A673 (cell line): ENCODE results near the gene FAM114A1. TPM values are rescaled to one million over a fixed set of nuclear protein-coding genes. Genes with fewer than 3 reads are reported as not detected.

Experiments used
- BruUV-seq: library from RNA; stranded (reverse); fragments of 400-500 nt; replicated peaks from 2 replicates; lab custom pipeline; 2021; lab: Mats Ljungman, UMichigan
- CTCF ChIA-PET: fragments of 300-600 bp; sonication (Branson Sonifier 250); formaldehyde crosslinking; loops from one replicate; lab custom pipeline; 2022; ENCODE audit warnings: antibody characterized with exemption; lab: Charles Lee
- POLR2A ChIA-PET: fragments of 300-600 bp; sonication (Branson Sonifier 250); formaldehyde crosslinking; loops from one replicate; lab custom pipeline; 2022; ENCODE audit warnings: antibody characterized with exemption; ENCODE audit not compliant: low non-redundant PET; lab: Charles Lee
- DNase-seq: peaks from one replicate; pipeline ENCODE4 v3.0.0-alpha.2; 2015; ENCODE audit warnings: low spot score
- H3K27ac ChIP-seq: fragments of 200-600 bp; sonication (generic); 2 replicates; pipeline ENCODE4 v1.5.1; 2016; ENCODE audit warnings: mixed run types, low read depth, mild to moderate bottlenecking, mixed read lengths, antibody characterized with exemption, low read length; ENCODE audit not compliant: poor library complexity, severe bottlenecking
- H3K27me3 ChIP-seq: fragments of 200-600 bp; sonication (generic); replicated peaks from 2 replicates; pipeline ENCODE4 v1.6.1; 2017; ENCODE audit warnings: mixed run types, low read depth, mild to moderate bottlenecking, mixed read lengths, antibody characterized with exemption, low read length; ENCODE audit not compliant: insufficient read depth, poor library complexity
- H3K36me3 ChIP-seq: fragments of 200-600 bp; sonication (generic); 2 replicates; pipeline ENCODE4 v1.6.1; 2016; ENCODE audit warnings: mixed run types, mild to moderate bottlenecking, mixed read lengths, antibody characterized with exemption, low read length; ENCODE audit not compliant: insufficient read depth, poor library complexity, severe bottlenecking
- H3K4me1 ChIP-seq: fragments of 200-600 bp; sonication (generic); 2 replicates; pipeline ENCODE4 v1.6.1; 2017; ENCODE audit warnings: mixed run types, mild to moderate bottlenecking, mixed read lengths, antibody characterized with exemption, low read length; ENCODE audit not compliant: insufficient read depth, poor library complexity, severe bottlenecking
- H3K4me3 ChIP-seq: fragments of 200-600 bp; sonication (generic); 2 replicates; pipeline ENCODE4 v1.5.1; 2016; ENCODE audit warnings: low read depth, mixed run types, mild to moderate bottlenecking, mixed read lengths, low read length; ENCODE audit not compliant: poor library complexity, severe bottlenecking
- H3K9me3 ChIP-seq: fragments of 200-600 bp; sonication (generic); 2 replicates; pipeline ENCODE4 v1.6.1; 2016; ENCODE audit warnings: mixed run types, low read depth, mild to moderate bottlenecking, mixed read lengths, antibody characterized with exemption, low read length; ENCODE audit not compliant: poor library complexity, severe bottlenecking
- CTCF ChIP-seq: fragments of 300-800, 200-600 bp; sonication (generic); conservative IDR thresholded peaks from 2 replicates; pipeline ENCODE4 v1.5.1; 2017; ENCODE audit warnings: low read depth, mild to moderate bottlenecking, antibody characterized with exemption, low read length, moderate library complexity, mixed read lengths
- EZH2 ChIP-seq: fragments of 200-600 bp; sonication (generic); IDR thresholded peaks from 2 replicates; pipeline ENCODE4 v1.6.1; 2017; ENCODE audit warnings: borderline replicate concordance, low read depth, mild to moderate bottlenecking, mixed read lengths, antibody characterized with exemption, low read length; ENCODE audit not compliant: poor library complexity, severe bottlenecking
- intact Hi-C: fragments of 100-400 bp; cut with micrococcal nuclease; formaldehyde crosslinking; loops from one replicate; pipeline ENCODE4 v1.10.0; 2022; ENCODE audit not compliant: unreplicated experiment
- total RNA-seq: library from RNA; stranded (reverse); gene quantifications from 2 replicates; pipeline ENCODE4 v1.2.3, GENCODE V29; 2021

The FAM114A1 gene
- total RNA-seq, 1 experiment from 2014 or later, result 4.2 TPM

- Histone ChIP-seq H3K36me3 (no peaks in the 10 kb centered on the region), H3K27ac (no peak overlapping the region), H3K4me1 (no peaks in the 10 kb centered on the region), H3K27me3 (no peaks in the 10 kb centered on the region), H3K4me3 (no peak overlapping the region), H3K9me3 (no peaks in the 10 kb centered on the region)
- intact Hi-C loops, result no loop called here
- BruUV-seq, result no TSS peak
- ChIA-PET CTCF (no interaction called here), POLR2A (no interaction called here)
- TF ChIP-seq CTCF, result no peak
- TF ChIP-seq EZH2, result no peak
- DNase-seq, result no peak
These were observed 43.8 kb upstream of the FAM114A1 start for GRCh38 chr4:38823766-38824165.

- ChIA-PET POLR2A (no interaction called here), CTCF (no interaction called here)
- H3K9me3 ChIP-seq, result no peaks in the 10 kb centered on the region
- H3K27ac ChIP-seq, result no peak overlapping the region
- no peak overlapping the region for H3K4me3 ChIP-seq
- intact Hi-C loops, result no loop called here
- no peaks in the 10 kb centered on the region for H3K36me3 ChIP-seq
- no peaks in the 10 kb centered on the region for H3K27me3 ChIP-seq
- TF ChIP-seq CTCF (no peak), EZH2 (no peak)
- no TSS peak for BruUV-seq
- DNase-seq, result no peak
- no peaks in the 10 kb centered on the region for H3K4me1 ChIP-seq
These were observed 38.4 kb upstream of the FAM114A1 start for GRCh38 chr4:38829237-38829636.

- CTCF ChIA-PET, result no interaction called here
- TF ChIP-seq EZH2 (no peak), CTCF (no peak)
- no TSS peak for BruUV-seq
- no peak overlapping the region for H3K4me3 ChIP-seq
- no peaks in the 10 kb centered on the region for H3K36me3 ChIP-seq
- no peaks in the 10 kb centered on the region for H3K9me3 ChIP-seq
- H3K4me1 ChIP-seq, result no peaks in the 10 kb centered on the region
- POLR2A ChIA-PET, result no interaction called here
- intact Hi-C loops, result no loop called here
- no peak for DNase-seq
- no peak overlapping the region for H3K27ac ChIP-seq
- no peaks in the 10 kb centered on the region for H3K27me3 ChIP-seq
These were observed 36.0 kb upstream of the FAM114A1 start for GRCh38 chr4:38831653-38832052.
